ENCODE results near the gene NOC4L. TPM values are rescaled to one million over a fixed set of nuclear protein-coding genes. Genes with fewer than 3 reads are reported as not detected.

Gene NOC4L
- total and polyA plus RNA-seq, 2 of the 4 experiments (the other 2 are of a cell fraction), result 5.2 to 13.4 TPM

DNA sequence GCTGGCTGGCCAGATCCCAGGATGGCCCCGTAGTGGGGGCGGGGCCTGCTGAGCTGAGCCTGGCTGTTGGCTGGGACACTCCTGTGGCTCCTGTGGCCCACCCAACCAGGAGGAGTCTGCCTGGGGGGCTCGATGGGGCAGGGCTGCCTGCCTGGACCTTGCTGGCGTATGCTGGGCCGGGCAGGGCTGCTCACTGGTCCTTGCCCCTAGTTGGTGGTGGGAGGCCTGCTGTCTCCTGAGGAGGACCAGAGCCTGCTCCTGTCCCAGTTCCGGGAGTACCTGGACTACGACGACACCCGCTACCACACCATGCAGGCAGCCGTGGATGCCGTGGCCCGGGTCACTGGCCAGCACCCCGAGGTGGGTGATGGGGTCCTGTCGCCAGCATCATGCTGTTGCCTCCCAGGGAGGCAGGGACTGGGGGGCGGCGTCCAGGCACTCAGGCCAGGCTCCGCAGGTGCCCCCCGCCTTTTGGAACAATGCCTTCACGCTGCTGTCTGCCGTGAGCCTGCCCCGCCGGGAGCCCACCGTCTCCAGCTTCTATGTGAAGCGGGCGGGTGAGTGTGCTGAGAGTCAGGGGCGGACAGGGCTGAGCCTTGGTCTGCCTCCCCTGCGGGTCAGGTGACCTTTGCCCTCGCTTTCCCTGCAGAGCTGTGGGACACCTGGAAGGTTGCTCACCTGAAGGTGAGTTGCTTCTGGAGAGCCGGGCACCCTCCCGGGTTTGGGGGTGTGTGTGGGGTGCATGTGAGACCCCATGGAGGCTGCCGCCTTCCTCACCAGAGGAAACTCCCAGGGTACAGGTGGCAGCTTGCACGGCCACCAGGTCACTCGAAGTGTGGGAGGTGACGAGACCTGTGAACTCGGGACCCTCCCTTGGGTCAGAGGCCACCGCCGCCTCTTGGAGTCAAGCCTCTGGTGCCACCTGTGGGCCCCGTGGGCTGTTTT, 3.4 kb downstream of the NOC4L start:
- Histone ChIP-seq H4K5ac (ENCODE audit: low read depth, low read length) (no peak overlapping the region), H3K4ac (ENCODE audit: low read depth, low read length) (no peak overlapping the region), H3K79me1 (ENCODE audit: low read depth in 1 of 2, low read length in 2 of 2) (peaks cover 11 to 29% of the 10 kb centered on the region in 2 experiments; a peak in 3 of 4 replicates), H3K27ac (ENCODE audit: insufficient read depth, low read length) (no peak overlapping the region), H2BK120ac (ENCODE audit: low read depth, low read length) (no peak overlapping the region), H4K8ac (ENCODE audit: low read depth in 2 of 2, low read length in 2 of 2) (no peak overlapping the region), H3K56ac (ENCODE audit: extremely low read depth, insufficient read depth, low read length) (no peak overlapping the region), H4K91ac (ENCODE audit: insufficient read depth, low read depth, low read length) (no peak overlapping the region), H3K4me1 (ENCODE audit: control insufficient read depth, insufficient read depth, low read length) (peaks cover 9% of the 10 kb centered on the region), H2AFZ (replicated peaks; ENCODE audit: low read length, poor library complexity) (no peak overlapping the region), H3K36me3 (ENCODE audit: control insufficient read depth, insufficient read depth, low read length) (peaks cover 19% of the 10 kb centered on the region), H3K4me2 (ENCODE audit: low read depth, low read length) (no peak overlapping the region), H3K23ac (ENCODE audit: low read depth, low read length) (no peak overlapping the region), H2BK15ac (ENCODE audit: low read depth, low read length) (no peak overlapping the region), H2BK20ac (ENCODE audit: low read depth, low read length) (no peak overlapping the region), H3K9me3 (ENCODE audit: control insufficient read depth, insufficient read depth, low read length) (no peaks in the 10 kb centered on the region), H3K4me3 (ENCODE audit: insufficient read depth, low read depth, low read length) (no peak overlapping the region), H4K20me1 (ENCODE audit: insufficient read depth, low read length) (peaks cover 2% of the 10 kb centered on the region; the same call in 1 of the 2 replicates), H3K9ac (ENCODE audit: low read depth, low read length) (no peak overlapping the region), H3K14ac (replicated peaks; ENCODE audit: low read depth, low read length) (no peak overlapping the region), H2AK5ac (ENCODE audit: low read depth, low read length) (no peak overlapping the region), H3K9me1 (ENCODE audit: insufficient read depth, low read length) (0 out of 2 replicates have a peak, but pooled peaks cover 3% of the 10 kb centered on the region), H3K27me3 (ENCODE audit: control insufficient read depth, insufficient read depth, low read length) (no peaks in the 10 kb centered on the region), H2AK9ac (replicated peaks; ENCODE audit: low read depth, low read length, poor library complexity) (no peak overlapping the region), H3K18ac (ENCODE audit: low read depth, low read length) (no peak overlapping the region), H2BK5ac (ENCODE audit: low read depth, low read length, poor library complexity, severe bottlenecking) (no peak overlapping the region)
- in situ Hi-C loops (cut with MboI; ENCODE audit: low sequenced_read_pairs), result no loop called here
- 97% methylated on average over 24 of the region's 38 CpGs; no CpG with 5 or more reads in 1 of the 2 experiments for WGBS, 2 experiments (ENCODE audit: extremely low coverage in 2 of 2, insufficient read length in 1 of 2)
- POLR2A ChIA-PET (ENCODE audit: unreplicated experiment), result no interaction called here
- intact Hi-C loops (cut with micrococcal nuclease), result no loop called here
- TF ChIP-seq, protein P1, sequence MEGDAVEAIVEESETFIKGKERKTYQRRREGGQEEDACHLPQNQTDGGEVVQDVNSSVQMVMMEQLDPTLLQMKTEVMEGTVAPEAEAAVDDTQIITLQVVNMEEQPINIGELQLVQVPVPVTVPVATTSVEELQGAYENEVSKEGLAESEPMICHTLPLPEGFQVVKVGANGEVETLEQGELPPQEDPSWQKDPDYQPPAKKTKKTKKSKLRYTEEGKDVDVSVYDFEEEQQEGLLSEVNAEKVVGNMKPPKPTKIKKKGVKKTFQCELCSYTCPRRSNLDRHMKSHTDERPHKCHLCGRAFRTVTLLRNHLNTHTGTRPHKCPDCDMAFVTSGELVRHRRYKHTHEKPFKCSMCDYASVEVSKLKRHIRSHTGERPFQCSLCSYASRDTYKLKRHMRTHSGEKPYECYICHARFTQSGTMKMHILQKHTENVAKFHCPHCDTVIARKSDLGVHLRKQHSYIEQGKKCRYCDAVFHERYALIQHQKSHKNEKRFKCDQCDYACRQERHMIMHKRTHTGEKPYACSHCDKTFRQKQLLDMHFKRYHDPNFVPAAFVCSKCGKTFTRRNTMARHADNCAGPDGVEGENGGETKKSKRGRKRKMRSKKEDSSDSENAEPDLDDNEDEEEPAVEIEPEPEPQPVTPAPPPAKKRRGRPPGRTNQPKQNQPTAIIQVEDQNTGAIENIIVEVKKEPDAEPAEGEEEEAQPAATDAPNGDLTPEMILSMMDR (conservative IDR thresholded peaks at IDR 0.05; ENCODE audit: low read depth, low read length), result no peak
- TF ChIP-seq FOS (IDR thresholded peaks at IDR 0.05; ENCODE audit: low read depth, low read length) (no peak), CHD1 (IDR thresholded peaks at IDR 0.05; ENCODE audit: low read depth, low read length) (no peak), MAFK (IDR thresholded peaks at IDR 0.05; ENCODE audit: low read depth, low read length) (no peak), MXI1 (IDR thresholded peaks at IDR 0.05; ENCODE audit: borderline replicate concordance, low read depth, low read length) (no peak)
- BruUV-seq (replicated peaks), result no TSS peak
- CTCF ChIA-PET, result no interaction called here
- no peak for DNase-seq
- dilution Hi-C loops (cut with HindIII; ENCODE audit: low sequenced_read_pairs, unreplicated experiment), result no loop called here
- no peak for ATAC-seq (ENCODE audit: low read depth)
